Measurements from ENCODE around the gene GCFC2. TPM values are rescaled to one million over a fixed set of nuclear protein-coding genes. Genes with fewer than 3 reads are reported as not detected.

GCFC2 gene
- total RNA-seq, 1 donor from 2014 or later, result 34.9 TPM

DNA sequence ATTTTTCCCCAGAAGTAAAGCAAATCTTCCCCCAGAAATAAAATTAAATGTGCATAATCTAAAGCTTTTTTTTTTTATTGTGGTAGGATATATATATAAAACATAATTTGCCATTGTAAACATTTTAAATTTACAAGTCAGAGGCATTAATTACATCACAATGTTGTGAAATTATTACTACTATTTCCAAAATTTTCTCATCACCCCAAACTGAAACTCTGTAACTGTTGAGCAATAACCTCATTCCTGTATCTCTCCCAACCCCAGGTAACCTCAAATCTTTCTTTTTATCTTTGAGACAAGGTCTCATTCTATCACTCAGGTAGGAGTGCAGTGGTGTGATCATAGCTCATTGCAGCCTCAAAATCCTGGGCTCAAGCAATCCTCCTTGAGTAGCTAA, 52.9 kb downstream of the GCFC2 start:
- Mint-ChIP-seq H3K36me3 (ENCODE audit: low read depth) (peaks cover 82% of the 10 kb centered on the region), H3K9me3 (peaks cover 3% of the 10 kb centered on the region), H3K4me1 (peaks cover 3% of the 10 kb centered on the region), H3K4me3 (no peak overlapping the region), H3K27ac (no peak overlapping the region), H3K27me3 (no peaks in the 10 kb centered on the region)
- no peak for DNase-seq
- intact Hi-C loops (cut with micrococcal nuclease), result no loop called here

DNA sequence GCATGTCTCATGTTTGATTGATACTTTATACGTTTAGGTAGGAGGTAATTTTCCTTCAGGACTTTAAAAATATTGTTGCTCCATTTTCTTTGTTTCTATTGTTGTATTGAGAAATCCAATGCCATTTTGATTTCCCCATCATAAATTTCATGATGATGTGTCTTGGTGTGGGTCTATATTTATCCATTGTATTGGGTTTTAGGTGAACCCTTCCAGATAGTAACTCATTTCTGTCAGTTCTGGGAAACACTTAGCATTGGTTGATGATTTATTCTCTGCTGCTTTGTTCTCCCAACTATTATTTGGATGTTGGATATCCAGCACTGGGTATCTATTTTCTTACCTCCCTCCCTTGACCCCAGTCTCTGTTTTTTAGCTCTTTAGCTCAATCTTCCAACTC, 54.2 kb downstream of the GCFC2 start:
- H3K27ac Mint-ChIP-seq, result no peak overlapping the region
- no peaks in the 10 kb centered on the region for H3K27me3 Mint-ChIP-seq
- H3K36me3 Mint-ChIP-seq (ENCODE audit: low read depth), result peaks cover 81% of the 10 kb centered on the region
- H3K9me3 Mint-ChIP-seq, result peaks cover 3% of the 10 kb centered on the region
- intact Hi-C loops (cut with micrococcal nuclease), result no loop called here
- no peak for DNase-seq
- peaks cover 3% of the 10 kb centered on the region for H3K4me1 Mint-ChIP-seq
- H3K4me3 Mint-ChIP-seq, result no peak overlapping the region

DNA sequence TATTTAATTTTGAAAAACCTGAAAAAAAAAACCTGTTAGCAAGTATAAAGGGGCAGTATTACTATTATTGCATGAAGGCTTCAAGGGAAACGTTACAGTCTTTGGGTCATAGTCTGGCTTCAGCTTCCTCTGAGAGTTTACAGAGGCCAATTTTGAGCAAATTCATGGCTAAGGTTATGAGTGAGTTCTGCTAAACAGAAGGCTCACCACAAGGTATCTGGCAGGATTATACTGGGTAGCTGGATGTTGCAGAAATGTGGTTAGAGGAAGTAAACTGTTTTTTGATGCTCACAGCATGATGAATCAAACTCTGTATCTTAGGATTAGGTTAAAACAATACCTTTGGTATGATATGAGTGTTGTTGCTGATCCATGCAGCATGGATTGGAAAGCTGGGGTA, 54.9 kb downstream of the GCFC2 start:
- Mint-ChIP-seq H3K4me1 (peaks cover 5% of the 10 kb centered on the region), H3K9me3 (peaks cover 3% of the 10 kb centered on the region), H3K27me3 (no peaks in the 10 kb centered on the region), H3K4me3 (no peak overlapping the region), H3K27ac (no peak overlapping the region), H3K36me3 (ENCODE audit: low read depth) (peaks cover 79% of the 10 kb centered on the region)
- DNase-seq, result no peak
- intact Hi-C loops (cut with micrococcal nuclease), result no loop called here

- peaks cover 75% of the 10 kb centered on the region for H3K36me3 Mint-ChIP-seq (ENCODE audit: low read depth)
- H3K9me3 Mint-ChIP-seq, result peaks cover 3% of the 10 kb centered on the region
- no peak for DNase-seq
- H3K4me3 Mint-ChIP-seq, result no peak overlapping the region
- H3K27me3 Mint-ChIP-seq, result no peaks in the 10 kb centered on the region
- H3K27ac Mint-ChIP-seq, result no peak overlapping the region
- intact Hi-C loops (cut with micrococcal nuclease), result no loop called here
- H3K4me1 Mint-ChIP-seq, result peaks cover 10% of the 10 kb centered on the region
These were observed 56.7 kb downstream of the GCFC2 start for GRCh38 chr2:75654012-75654411.

DNA sequence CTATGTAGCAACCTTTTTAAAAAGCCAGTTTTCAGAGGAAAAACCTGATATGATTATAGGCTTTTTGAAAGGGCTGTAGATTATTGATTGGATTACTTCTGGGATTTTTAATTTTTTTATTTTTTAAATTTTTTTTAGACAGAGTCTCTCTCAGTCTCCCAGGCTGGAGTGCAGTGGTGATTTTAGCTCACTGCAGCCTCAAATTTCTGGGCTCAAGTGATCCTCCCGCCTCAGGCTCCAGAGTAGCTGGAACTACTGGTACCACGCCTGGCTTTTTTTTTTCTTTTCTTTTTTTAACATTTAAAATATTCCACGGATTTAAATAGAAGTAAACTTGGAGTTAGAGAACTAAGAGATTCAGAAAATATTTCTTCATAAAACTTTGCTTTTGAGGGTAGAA, 62.9 kb downstream of the GCFC2 start:
- no peaks in the 10 kb centered on the region for H3K27me3 Mint-ChIP-seq
- no peak for DNase-seq
- intact Hi-C loops (cut with micrococcal nuclease), result loop anchor here (2.0 kb wide), 1 partner anchor 689 kb away; the partner anchor contains the start of gene POLE4
- peaks cover 4% of the 10 kb centered on the region for H3K9me3 Mint-ChIP-seq
- H3K36me3 Mint-ChIP-seq (ENCODE audit: low read depth), result peaks cover 29% of the 10 kb centered on the region
- H3K27ac Mint-ChIP-seq, result peak overlapping the region; percentile 97
- H3K4me3 Mint-ChIP-seq, result peak overlapping the region; percentile 94
- peaks cover 17% of the 10 kb centered on the region for H3K4me1 Mint-ChIP-seq

DNA sequence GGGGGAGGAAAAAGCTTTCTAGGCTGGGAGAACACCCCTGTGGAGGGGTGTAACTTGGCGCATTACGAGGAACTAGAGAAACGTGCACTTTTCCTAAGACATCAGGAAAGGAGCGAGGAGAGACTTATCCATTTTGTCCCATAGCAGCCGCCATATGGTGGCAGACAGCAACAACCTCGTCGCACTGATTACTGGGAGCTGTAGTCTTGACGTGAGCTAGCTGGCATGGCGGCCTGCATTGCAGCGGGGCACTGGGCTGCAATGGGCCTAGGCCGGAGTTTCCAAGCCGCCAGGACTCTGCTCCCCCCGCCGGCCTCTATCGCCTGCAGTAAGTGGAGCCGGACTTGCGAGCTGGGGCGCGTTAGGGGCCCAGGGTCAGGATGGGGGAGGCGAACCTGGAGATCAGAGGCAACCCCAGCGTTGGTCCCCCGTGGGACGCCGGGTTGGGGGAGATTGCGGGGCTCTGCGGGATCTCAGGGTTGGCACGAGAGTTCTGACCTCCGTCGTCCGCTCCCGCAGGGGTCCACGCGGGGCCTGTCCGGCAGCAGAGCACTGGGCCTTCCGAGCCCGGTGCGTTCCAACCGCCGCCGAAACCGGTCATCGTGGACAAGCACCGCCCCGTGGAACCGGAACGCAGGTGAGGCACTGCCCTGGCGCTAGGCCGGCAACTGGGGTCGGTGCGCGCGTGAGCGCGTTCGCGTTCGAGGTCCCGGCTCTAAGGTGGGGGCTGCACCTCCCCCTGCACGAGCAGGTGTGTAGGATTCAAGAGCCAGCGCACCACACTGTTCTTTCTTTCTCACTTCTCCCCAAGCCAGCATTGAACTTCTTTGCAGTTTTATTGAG, 63.9 kb downstream of the GCFC2 start, which contains the start of gene MRPL19:
Gene MRPL19, plus strand, starts transcription at position 201 of the 843 bp plus-strand sequence. Its CDS starts 25 bp downstream, at position 226.
- Mint-ChIP-seq H3K9me3 (peaks cover 4% of the 10 kb centered on the region), H3K36me3 (ENCODE audit: low read depth) (peaks cover 24% of the 10 kb centered on the region), H3K27ac (peak within 1 kb of the TSS; percentile 97), H3K27me3 (no peaks in the 10 kb centered on the region), H3K4me1 (peaks cover 17% of the 10 kb centered on the region), H3K4me3 (peak within 1 kb of the TSS; percentile 94)
- intact Hi-C loops (cut with micrococcal nuclease), result loop anchor here (1.0 to 2.0 kb wide), 2 partner anchors 63 to 688 kb away; partner anchors contain the start of genes GCFC2 and POLE4
- DNase-seq, result peak; percentile 93

DNA sequence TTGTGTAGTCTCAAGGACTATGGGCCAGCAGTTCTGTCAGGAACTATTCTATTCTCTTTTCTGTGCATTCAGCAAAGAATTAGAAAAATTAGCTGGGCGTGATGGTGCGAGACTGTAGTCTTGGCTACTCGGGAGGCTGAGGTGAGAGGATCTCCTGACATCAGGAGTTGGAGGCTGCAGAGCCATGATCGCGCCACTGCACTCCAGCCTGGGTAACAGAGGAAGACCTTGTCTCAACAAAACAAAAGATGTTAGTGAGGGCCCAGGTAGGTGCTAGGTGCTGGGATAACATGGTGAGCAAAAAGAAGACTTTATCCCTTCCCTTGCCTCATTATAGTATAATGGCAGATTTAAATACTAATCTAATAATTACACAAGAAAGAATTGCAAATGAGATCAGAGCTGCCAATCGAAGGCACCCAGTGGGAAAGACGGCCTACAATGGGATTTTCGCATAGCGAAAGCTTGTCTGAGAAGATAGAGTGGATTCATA, 64.6 kb downstream of the GCFC2 start:
- intact Hi-C loops (cut with micrococcal nuclease), result loop anchor here (1.0 to 2.0 kb wide), 2 partner anchors 64 to 687 kb away; partner anchors contain the start of genes GCFC2 and POLE4
- Mint-ChIP-seq H3K27me3 (no peaks in the 10 kb centered on the region), H3K36me3 (ENCODE audit: low read depth) (peaks cover 19% of the 10 kb centered on the region), H3K4me3 (peak overlapping the region; percentile 94), H3K4me1 (peaks cover 16% of the 10 kb centered on the region), H3K27ac (peak overlapping the region; percentile 97), H3K9me3 (peaks cover 4% of the 10 kb centered on the region)
- no peak for DNase-seq

DNA sequence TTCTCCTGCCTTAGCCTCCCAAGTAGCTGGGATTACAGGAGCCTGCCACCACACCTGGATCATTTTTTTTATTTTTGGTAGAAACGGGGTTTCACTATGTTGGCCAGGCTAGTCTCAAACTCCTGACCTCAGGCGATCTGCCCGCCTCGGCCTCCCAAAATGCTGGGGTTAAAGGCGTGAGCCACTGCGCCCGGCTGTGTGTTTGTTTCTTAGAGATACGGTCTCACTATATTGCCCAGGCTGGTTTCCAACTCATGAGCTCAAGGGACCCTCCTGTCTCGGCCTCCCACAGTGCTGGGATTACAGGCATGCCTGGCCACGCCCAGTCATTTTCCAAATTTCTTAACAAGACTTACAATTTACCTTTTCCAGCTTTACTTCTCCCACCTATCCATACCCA, 65.1 kb downstream of the GCFC2 start:
- H3K4me3 Mint-ChIP-seq, result no peak overlapping the region
- H3K9me3 Mint-ChIP-seq, result peaks cover 4% of the 10 kb centered on the region
- peak overlapping the region; percentile 97 for H3K27ac Mint-ChIP-seq
- peaks cover 17% of the 10 kb centered on the region for H3K36me3 Mint-ChIP-seq (ENCODE audit: low read depth)
- DNase-seq, result no peak
- H3K27me3 Mint-ChIP-seq, result no peaks in the 10 kb centered on the region
- H3K4me1 Mint-ChIP-seq, result peaks cover 17% of the 10 kb centered on the region
- intact Hi-C loops (cut with micrococcal nuclease), result loop anchor here (1.0 to 2.0 kb wide), 2 partner anchors 65 to 687 kb away; partner anchors contain the start of genes GCFC2 and POLE4

DNA sequence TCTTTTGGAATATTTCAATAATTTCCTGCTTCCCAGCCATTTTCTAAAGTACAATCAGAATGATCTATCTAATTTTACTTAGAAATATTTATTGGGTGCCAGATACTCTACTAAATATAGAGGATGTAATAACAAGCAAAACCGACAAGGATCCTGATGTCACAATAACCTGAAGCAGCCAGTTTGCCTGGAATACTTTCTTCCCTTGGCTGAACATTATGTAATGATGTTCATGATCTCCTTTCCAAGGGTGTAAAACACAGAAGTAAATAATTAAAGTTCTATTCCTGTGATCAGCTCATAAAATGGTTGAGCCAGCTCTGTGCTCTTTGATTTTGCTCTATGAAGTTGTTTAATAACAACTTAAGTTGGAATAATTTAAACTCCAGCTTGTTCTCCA, 66.7 kb downstream of the GCFC2 start:
- intact Hi-C loops (cut with micrococcal nuclease), result no loop called here
- no peak for DNase-seq
- no peak overlapping the region for H3K27ac Mint-ChIP-seq
- H3K36me3 Mint-ChIP-seq (ENCODE audit: low read depth), result peaks cover 7% of the 10 kb centered on the region
- H3K4me1 Mint-ChIP-seq, result peaks cover 13% of the 10 kb centered on the region
- peaks cover 4% of the 10 kb centered on the region for H3K27me3 Mint-ChIP-seq
- peaks cover 4% of the 10 kb centered on the region for H3K9me3 Mint-ChIP-seq
- H3K4me3 Mint-ChIP-seq, result no peak overlapping the region

DNA sequence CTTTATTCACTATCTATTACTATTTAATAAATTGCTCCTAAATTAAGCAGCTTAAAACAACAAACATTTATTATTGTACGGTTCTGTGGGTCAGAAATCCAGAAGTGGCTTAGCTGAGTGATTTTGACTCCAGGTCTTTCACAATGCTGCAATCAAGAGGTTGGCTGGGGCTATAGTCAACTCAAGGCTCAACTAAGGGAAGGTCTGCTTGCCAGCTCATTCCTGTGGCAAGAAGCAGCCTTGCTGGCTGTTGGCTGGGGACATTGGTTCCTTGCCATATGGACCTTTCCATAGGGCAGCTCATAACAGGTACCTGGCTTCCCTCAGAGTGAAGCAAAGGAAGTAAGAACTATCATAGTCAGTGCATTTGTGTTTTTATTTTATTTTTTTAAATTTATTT, 69.1 kb downstream of the GCFC2 start:
- peaks cover 4% of the 10 kb centered on the region for H3K9me3 Mint-ChIP-seq
- H3K4me3 Mint-ChIP-seq, result no peak overlapping the region
- DNase-seq, result no peak
- no peak overlapping the region for H3K27ac Mint-ChIP-seq
- peaks cover 5% of the 10 kb centered on the region for H3K4me1 Mint-ChIP-seq
- peaks cover 17% of the 10 kb centered on the region for H3K27me3 Mint-ChIP-seq
- H3K36me3 Mint-ChIP-seq (ENCODE audit: low read depth), result no peaks in the 10 kb centered on the region
- intact Hi-C loops (cut with micrococcal nuclease), result no loop called here

DNA sequence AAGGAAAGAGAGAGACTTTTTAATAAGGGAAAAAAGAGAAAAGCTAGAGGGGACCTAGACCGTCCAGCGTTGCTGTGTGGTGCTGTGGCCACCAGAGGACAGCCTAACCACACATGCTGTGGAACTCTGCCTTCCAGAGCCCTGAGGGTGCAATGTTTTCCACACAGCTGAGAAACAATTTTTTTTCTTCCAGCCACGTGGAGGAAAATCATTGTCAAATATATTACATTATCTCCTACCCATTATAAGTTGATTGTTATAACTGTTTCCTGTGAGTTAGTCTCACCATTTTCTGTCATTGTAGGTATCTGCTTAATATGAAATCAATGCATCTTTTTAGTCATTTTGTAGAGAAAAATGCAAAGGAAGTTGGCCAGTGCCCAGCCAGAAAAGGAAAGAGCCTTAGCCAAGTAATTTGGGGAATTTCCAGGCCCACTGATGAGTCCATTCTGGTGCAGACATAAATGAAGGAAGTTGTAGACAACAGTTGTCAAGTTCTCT, 70.0 kb downstream of the GCFC2 start:
- peaks cover 4% of the 10 kb centered on the region for H3K9me3 Mint-ChIP-seq

DNA sequence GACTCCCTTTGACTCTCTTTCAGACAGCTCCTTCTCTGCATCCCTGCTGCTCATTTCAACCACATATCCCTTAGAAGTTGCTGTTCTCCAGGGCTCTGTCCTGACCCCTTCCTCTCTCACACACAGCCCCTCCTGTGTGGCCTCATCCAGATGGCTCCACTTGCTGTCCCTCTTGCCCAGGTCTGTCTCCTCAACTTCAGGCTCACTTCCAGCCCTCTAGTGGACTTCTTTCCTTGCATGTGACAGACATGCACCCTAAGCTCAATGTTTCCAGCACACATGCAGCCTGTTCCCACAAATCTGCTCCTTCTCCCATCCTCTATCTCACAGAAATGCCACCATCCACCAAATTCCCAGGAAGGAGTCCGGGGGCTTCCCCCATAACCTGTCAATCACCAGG, 73.1 kb downstream of the GCFC2 start:
- Mint-ChIP-seq H3K4me3 (no peak overlapping the region), H3K4me1 (peaks cover 1% of the 10 kb centered on the region), H3K27ac (no peak overlapping the region), H3K27me3 (peaks cover 26% of the 10 kb centered on the region), H3K36me3 (ENCODE audit: low read depth) (no peaks in the 10 kb centered on the region), H3K9me3 (no peaks in the 10 kb centered on the region)
- peak; percentile 50 for DNase-seq
- intact Hi-C loops (cut with micrococcal nuclease), result no loop called here

More for the DNA sequence above, 70.0 kb downstream of the GCFC2 start:
- no peak overlapping the region for H3K27ac Mint-ChIP-seq
- no peak overlapping the region for H3K4me3 Mint-ChIP-seq
- peak; percentile 85 for DNase-seq
- intact Hi-C loops (cut with micrococcal nuclease), result loop anchor here (1.0 kb wide), 1 partner anchor 37 kb away; no protein-coding TSS in a partner anchor
- H3K27me3 Mint-ChIP-seq, result peaks cover 22% of the 10 kb centered on the region
- H3K4me1 Mint-ChIP-seq, result peaks cover 1% of the 10 kb centered on the region
- no peaks in the 10 kb centered on the region for H3K36me3 Mint-ChIP-seq (ENCODE audit: low read depth)

- H3K4me3 Mint-ChIP-seq, result no peak overlapping the region
- no peaks in the 10 kb centered on the region for H3K36me3 Mint-ChIP-seq (ENCODE audit: low read depth)
- intact Hi-C loops (cut with micrococcal nuclease), result no loop called here
- peaks cover 29% of the 10 kb centered on the region for H3K27me3 Mint-ChIP-seq
- no peak for DNase-seq
- no peaks in the 10 kb centered on the region for H3K4me1 Mint-ChIP-seq
- H3K9me3 Mint-ChIP-seq, result no peaks in the 10 kb centered on the region
- H3K27ac Mint-ChIP-seq, result no peak overlapping the region
These were observed 75.8 kb downstream of the GCFC2 start for GRCh38 chr2:75634945-75635344.

- no peaks in the 10 kb centered on the region for H3K36me3 Mint-ChIP-seq (ENCODE audit: low read depth)
- DNase-seq, result no peak
- no peaks in the 10 kb centered on the region for H3K4me1 Mint-ChIP-seq
- no peak overlapping the region for H3K27ac Mint-ChIP-seq
- intact Hi-C loops (cut with micrococcal nuclease), result no loop called here
- peaks cover 29% of the 10 kb centered on the region for H3K27me3 Mint-ChIP-seq
- no peaks in the 10 kb centered on the region for H3K9me3 Mint-ChIP-seq
- no peak overlapping the region for H3K4me3 Mint-ChIP-seq
These were observed 77.1 kb downstream of the GCFC2 start for GRCh38 chr2:75633620-75634019.

Measured in activated CD4-positive, alpha-beta T cell treated with anti-CD3 and anti-CD28 coated beads, Interleukin-2, amount 10 ng/mL, durations not matched to agents 24 days and 14 days (primary cell).